HL-60 (cell line): ENCODE measurements around the gene SARDH.

Experiments used
- DNase-seq, 2 experiments: peaks; one replicate each; pipeline ENCODE4 v3.0.0-alpha.2; 2010 to 2020; ENCODE audit warnings: low read depth in 1 of 2, low spot score in 1 of 2
- H3K27ac ChIP-seq: fragments of 250-450 bp; sonication (Bioruptor Pico); replicated peaks from 2 replicates; pipeline ENCODE4 v1.5.1; 2020; ENCODE audit warnings: mild to moderate bottlenecking, moderate library complexity
- H3K27me3 ChIP-seq: fragments of 250-450 bp; sonication (Bioruptor Pico); 2 replicates; pipeline ENCODE4 v1.5.1; 2021; ENCODE audit warnings: mild to moderate bottlenecking, moderate library complexity; ENCODE audit not compliant: insufficient read depth, poor library complexity, severe bottlenecking
- H3K4me3 ChIP-seq: replicated peaks from 2 replicates; pipeline ENCODE4 v1.5.1; 2011; ENCODE audit warnings: mild to moderate bottlenecking, control low read depth, low read length; ENCODE audit not compliant: insufficient read depth
- CTCF ChIP-seq: IDR thresholded peaks from one replicate; pipeline ENCODE4 v1.5.1; 2011; ENCODE audit warnings: low read length, control low read depth, inconsistent platforms; ENCODE audit not compliant: insufficient read depth
- GABPA ChIP-seq: IDR thresholded peaks from 2 replicates; pipeline ENCODE4 v1.6.1; 2012; ENCODE audit warnings: low read depth
- POLR2AphosphoS5 ChIP-seq: IDR thresholded peaks from 2 replicates; pipeline ENCODE4 v1.6.1; 2012; ENCODE audit warnings: low read depth
- REST ChIP-seq: IDR thresholded peaks from 2 replicates; pipeline ENCODE4 v1.6.1; 2012; ENCODE audit warnings: low read depth; ENCODE audit not compliant: insufficient replicate concordance
- SPI1 ChIP-seq: IDR thresholded peaks from 2 replicates; pipeline ENCODE4 v1.6.1; 2012; ENCODE audit warnings: low read depth, mild to moderate bottlenecking, borderline replicate concordance

SARDH gene

GRCh38 chr9:133761641-133762248 lies 23.6 kb upstream of the SARDH start:
- no peak overlapping the region for H3K27ac ChIP-seq
- TF ChIP-seq GABPA (no peak), SPI1 (no peak), REST (no peak), CTCF (no peak), POLR2AphosphoS5 (no peak)
- no peaks in the 10 kb centered on the region for H3K27me3 ChIP-seq
- DNase-seq, result no peak
- no peak overlapping the region for H3K4me3 ChIP-seq

- Histone ChIP-seq H3K27me3 (no peaks in the 10 kb centered on the region), H3K27ac (no peak overlapping the region), H3K4me3 (no peak overlapping the region)
- no peak for DNase-seq
- TF ChIP-seq REST, result no peak
- no peak for TF ChIP-seq CTCF
- no peak for TF ChIP-seq GABPA
- no peak for TF ChIP-seq SPI1
- no peak for TF ChIP-seq POLR2AphosphoS5
These were observed 22.6 kb upstream of the SARDH start for GRCh38 chr9:133760713-133761290.

GRCh38 chr9:133759946-133760345 lies 21.8 kb upstream of the SARDH start:
- H3K27me3 ChIP-seq, result no peaks in the 10 kb centered on the region
- no peak for DNase-seq
- no peak overlapping the region for H3K27ac ChIP-seq
- no peak overlapping the region for H3K4me3 ChIP-seq
- TF ChIP-seq REST (no peak), GABPA (no peak), POLR2AphosphoS5 (no peak), CTCF (no peak), SPI1 (no peak)
